CMK (cell line): ENCODE results near the gene DTX4.

Experiments used
- DNase-seq: peaks from one replicate; pipeline ENCODE4 v3.0.0-alpha.2; 2010; ENCODE audit warnings: low read depth

DTX4 gene

DNA sequence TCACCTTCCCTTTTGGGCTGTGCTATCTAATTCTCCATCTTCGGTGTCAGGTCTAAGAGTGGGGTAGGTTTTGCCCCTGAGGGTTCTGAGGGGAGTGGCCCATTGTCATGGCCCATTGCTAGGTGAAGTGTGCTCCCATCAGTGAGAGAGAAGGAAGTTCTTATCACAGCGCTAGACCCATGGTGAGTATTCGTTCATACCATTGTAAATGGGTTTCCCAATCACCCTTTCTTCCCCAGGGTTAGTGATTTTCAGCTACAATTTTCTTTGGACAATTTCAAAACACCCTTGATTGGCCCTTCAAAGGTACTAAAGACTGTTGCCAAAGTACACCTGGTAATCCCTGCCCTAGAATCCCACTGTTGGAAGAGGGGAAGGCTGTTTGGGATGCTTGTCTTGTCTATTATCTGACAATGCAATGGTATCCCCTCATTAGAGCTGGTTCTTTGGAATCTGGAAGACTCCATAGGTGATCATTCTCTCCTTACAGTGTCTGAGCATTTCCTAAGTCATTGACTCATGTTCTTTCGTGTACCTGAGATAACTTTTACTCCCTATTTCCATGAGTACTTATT, 20.6 kb downstream of the DTX4 start:
- DNase-seq: no peak

DNA sequence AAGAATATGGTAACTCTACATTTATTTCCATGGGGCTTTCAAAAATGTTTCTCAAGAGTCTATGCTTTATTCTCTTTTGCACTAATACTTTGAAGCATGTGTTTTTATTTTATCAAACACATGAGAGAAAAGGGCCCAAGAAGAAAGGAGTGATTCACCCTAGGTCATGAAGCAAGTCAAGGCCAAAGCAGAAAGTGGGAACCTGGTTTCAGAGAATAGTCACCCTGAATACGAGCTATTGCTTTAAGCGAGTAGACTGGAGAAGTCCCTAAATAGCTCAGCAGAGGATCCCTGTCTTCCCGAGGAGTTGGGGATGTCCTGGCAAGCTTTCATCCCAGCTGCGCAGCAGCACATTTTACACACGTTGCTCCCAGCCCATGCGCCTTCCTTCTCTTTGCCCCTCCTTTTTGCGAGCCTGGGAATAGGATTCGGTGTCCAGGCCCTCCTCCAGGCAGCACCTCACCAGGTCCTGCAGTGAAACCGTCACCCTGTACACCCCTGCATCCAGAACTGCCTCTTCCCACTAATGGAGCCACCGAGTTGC, 21.7 kb downstream of the DTX4 start:
- no peak for DNase-seq

DNA sequence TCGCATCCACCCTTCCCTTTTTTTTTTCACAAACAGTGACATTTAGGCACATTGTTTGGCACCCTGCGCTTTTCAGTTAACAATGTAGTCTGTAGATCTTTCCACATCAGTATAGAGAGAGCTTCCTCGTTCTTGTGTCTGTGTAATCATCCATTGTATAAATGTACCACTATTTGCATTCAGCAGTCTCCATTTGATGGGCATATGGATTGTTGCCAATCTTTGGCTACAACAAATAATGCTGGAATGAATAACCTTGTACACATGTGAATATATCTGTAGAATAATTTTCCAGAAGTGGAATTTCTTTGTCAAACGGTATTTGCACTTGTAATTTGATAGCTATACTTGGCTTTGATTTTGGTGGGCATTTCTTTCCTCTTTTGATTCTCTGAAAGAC, 23.7 kb downstream of the DTX4 start:
- DNase-seq: no peak

DNA sequence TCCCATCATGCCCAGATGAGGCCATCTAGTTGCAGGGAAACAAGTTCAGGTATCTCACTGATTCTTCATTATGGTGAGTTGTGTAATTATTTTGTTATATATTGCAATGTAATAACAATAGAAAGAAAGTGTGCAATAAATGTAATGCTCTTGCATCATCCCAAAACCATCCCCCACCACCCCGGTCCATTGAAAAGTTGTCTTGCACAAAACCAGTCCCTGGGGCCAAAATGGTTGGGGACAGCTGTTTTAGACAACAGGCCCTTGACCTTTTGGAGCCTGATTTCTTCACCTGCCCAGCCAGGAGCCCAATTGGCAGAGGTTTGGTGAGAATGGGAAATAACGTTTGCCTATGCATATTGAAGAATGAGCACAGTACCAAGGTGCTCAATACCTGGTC, 24.8 kb downstream of the DTX4 start:
- DNase-seq: no peak

DNA sequence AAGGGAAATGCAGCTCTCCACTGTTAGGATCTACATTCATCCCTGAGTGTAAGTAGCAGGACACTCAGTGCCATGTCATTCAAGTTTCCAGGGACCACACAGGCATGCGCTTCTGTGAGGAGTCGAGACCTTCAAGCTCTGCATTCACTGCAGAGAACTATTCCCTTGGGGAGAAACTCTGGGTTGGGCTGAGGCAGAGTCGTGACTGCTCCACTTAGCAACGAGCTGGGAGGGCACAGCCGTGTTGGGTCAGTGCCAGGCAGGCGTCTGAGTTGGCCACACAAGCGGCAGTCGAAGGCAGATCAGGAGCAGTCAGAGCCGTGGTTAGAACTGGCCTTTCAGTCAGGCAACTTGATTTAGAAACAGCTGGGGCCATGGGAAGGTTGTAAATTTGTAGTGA, 26.1 kb downstream of the DTX4 start:
- DNase-seq: no peak

DNA sequence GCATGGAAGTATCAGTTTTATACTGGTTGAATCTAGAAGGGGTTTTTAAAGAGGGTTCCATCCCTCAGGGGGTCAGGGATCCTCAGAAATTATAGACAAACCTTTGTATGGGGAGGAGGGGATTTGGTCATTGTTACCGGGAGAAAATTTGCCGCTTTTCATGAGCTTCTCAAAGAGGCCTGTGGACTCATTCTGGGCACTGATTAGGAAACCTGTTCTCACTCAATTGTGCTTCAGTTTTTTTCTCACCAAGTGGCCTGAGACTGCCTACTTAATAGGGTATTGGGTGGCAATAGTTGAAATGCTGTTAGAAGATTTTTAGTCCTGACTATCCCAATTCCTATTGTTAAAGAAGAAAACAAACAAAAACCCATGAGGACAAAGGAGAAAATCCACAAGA, 26.8 kb downstream of the DTX4 start:
- DNase-seq: no peak

DNA sequence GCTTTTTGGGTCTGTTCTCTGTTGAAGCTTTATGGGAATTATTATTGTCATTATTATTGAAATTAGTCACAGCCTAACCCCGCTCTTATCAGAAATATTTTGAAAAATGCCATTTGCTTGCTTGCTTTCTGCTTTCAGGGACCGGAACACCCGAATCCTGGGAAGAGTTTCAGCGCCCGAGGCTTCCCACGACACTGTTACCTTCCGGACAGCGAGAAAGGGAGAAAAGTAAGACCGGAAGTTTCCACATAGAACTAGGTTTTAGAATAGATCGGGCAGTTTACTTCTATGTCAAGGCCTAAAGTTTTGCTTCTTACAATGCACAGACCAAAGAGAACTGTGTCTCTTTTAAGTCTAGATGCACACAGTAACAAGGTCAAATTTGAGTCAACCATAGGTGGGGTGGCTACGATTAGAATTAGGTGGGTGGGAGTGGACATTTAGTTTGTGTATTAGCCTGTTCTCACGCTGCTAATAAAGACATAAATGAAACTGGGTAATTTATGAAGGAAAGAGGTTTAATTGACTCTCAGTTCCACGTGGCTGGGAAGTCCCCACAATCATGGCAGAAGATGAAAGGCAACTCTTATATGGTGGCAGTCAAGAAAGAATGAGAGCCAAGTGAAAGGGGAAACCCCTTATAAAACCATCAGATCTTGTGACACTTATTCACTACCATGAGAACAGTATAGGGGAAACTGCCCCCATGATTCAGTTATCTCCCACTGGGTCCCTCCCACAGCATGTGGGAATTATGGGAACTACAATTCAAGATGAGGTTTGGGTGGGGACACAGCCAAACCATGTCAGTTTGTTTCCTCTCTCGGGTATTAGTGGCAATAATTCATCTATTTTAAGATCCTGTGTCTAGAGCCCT, 27.9 kb downstream of the DTX4 start:
- DNase-seq: no peak

DNA sequence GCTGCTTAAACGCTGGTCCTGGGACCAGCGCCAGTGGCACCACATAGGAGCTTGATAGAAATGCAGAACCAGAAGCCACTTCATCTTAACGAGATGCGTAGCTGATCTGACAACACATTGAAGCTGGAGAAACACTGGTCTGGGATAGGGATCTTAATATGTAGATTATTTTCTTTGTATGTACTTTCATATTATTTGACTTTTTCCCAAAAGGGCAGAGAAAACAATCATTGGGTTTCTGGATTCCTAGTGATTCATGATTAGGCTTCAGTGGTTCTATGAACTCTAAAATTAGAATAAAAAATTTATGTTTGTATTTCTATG, 28.5 kb downstream of the DTX4 start:
- DNase-seq: no peak

DNA sequence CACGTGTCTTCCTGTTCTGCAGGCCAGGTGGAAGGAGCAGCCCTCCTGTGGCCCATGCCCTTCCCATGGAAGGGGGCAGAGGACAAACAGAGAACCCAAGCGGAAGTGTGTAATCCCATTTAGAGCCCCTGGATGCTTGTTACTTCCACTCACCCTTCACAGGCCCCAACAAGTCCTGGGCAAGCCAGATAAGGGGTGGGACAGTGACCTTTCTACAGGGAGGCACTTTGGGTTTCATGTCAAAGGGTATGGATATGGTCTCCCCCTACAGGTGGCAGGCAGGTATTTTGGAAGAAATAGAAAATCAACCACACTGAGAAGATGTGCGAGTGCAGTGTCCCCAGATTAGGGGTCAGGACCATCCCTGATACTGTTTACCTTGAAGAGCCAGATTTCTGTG, 29.4 kb downstream of the DTX4 start:
- DNase-seq: no peak

DNA sequence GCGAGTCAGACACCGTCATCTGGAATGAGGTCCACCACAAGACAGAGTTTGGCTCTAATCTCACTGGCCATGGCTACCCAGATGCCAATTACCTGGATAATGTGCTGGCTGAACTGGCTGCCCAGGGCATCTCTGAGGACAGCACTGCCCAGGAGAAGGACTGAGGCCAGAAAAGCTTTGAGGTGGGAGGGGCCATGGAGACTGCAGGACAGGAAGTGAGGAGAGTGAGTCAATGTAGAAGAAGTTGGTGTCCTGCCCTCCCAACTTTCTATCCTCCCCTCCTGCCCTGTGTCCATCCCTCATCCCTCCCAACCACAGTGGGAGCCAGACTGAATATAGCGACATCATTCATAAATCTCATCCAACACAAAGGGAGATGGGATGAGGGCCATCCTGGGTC, 32.8 kb downstream of the DTX4 start:
- no peak for DNase-seq

DNA sequence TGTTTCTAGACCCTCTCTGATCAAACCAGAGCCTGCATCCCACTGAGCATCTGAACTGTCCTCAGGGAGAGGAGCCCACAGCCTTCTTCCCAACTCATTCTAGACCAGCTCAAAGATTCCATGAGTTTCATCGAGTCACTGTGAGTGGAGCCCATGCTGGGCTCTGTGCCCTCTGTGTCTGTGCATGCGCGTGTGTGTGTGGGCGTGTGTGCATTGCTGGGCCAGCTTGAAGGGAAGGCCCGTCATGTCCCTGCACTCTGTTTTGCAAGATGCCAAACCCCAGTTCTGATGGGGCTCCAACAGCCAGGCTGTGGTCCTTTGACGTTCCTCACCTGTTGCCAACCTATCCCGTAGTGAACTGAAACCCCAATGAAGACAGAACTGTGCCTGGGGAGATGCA, 33.7 kb downstream of the DTX4 start:
- DNase-seq: no peak

DNA sequence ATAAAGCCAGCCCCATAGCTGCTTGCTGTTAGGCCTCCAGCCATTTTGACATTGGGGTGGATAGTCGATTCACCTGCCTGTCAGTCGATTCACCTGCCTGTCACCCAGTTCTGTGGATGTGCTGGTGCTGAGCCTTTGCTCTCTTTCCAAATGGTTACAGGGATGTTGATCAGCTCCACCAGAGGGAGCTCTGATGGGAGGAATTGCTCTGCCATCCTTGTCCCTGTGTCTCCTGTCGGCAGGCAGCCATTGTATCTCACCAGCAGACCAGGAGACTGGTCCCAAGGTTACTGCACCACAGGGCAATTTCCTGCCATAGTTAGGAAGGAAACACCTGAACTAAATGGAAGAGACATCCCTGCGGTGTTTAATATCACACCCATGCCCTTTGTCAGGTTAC, 34.7 kb downstream of the DTX4 start:
- DNase-seq: no peak

DNA sequence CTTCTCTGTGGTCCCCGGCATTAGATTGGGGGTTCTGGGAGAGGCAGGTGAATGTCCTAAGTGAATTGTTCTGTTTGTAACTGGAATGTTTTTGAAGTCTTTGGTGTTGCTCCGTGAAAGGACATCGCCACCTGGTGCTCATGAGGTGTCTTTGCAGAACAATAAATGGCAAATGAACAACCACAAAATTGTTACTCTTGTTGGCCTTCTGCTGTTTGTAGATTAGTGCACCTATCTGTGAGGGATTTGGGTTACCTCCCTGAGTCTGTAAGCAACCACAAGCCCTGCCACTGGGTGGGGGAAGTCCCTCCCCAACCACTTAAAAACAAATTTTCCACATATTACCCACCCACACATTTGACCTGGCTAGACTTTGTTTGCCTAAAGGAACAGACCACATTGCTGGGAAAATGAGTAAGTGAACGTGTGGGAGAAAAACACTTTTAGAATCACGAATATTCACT, 36.1 kb downstream of the DTX4 start:
- peak; percentile 9 for DNase-seq

DNA sequence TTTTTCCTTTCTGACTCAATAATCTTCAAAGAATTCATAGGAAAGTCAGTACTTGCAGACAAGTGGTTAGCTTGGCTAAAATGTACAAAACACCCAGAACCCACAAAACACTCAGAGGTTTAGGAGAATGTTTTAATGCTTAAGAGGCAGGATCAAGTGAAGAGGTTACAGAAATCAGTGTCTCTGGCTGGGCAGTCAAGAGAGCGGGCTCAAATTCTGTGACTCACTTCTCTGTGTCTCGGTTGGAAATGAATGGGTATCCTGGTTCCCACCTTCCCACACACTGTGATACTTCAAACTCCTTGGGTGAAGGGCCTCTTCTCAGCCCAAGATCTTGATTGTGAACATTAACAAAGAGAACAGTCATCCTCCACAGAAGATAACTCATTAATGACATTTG, 37.0 kb downstream of the DTX4 start:
- DNase-seq: no peak

DNA sequence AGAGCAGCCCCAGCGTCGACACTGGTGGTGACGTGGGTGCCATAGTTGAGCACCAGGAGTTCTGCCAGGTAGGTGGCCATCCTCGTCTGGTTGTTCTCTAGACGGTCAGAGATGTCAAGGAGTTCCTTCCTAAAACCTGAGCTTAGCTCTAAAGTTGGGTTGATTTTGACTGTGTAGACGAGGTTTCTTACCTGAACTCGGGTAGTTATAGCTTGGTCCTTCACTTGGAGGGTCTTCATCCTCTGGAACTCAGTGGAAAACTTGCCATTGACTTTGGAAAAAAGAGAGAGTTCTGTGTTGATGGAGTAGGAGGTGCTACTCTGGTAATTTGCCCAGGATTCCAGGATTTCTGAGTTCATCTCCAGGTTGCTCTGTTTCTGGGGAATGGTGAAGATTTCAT, 40.3 kb downstream of the DTX4 start:
- no peak for DNase-seq

DNA sequence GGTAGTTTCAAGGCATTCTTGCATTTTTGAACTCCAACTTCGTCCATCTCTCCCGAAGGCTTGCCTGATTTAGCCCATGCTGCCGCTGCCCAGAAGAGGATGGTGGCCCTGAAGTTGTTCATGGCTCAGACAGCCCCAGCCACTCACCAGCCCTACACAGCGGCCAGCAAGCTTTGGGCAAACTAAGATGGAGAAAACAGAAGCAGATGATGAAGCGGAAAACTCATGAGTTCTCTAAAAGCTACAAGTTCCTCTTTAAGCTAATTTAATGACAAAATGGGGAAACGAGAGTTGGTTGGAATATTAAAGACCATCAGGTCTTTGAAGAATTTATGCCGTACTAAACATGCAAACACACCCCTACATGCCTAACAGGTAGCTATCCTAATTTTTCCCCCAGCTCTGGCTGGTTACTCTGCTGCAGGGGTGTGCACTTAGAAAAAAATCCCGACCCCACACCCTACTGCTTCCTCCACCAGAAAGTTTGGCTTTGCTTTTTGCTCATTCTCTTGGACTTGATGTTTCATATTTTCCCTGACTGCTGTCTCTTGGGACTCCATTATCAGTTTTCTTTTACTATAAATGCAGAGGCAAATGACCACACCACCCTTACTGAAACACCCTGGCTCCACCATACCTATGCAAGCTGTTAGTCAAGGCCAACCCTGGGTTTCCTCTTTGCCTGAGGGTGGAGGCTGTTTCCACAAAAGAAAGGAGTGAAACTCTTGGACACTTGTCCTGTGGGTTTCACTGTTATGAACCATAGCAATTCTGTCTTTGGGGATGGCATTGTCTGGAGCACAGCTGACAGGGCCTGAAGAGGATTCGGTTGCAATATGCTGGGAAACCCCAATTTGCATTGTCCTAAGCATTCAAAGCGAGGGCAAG, 41.1 kb downstream of the DTX4 start, which contains the start of gene MPEG1:
TSS of gene MPEG1 (minus strand) at position 184 of the 888 bp plus-strand sequence. CDS start at position 122, 62 bp downstream.
- no peak for DNase-seq

DNA sequence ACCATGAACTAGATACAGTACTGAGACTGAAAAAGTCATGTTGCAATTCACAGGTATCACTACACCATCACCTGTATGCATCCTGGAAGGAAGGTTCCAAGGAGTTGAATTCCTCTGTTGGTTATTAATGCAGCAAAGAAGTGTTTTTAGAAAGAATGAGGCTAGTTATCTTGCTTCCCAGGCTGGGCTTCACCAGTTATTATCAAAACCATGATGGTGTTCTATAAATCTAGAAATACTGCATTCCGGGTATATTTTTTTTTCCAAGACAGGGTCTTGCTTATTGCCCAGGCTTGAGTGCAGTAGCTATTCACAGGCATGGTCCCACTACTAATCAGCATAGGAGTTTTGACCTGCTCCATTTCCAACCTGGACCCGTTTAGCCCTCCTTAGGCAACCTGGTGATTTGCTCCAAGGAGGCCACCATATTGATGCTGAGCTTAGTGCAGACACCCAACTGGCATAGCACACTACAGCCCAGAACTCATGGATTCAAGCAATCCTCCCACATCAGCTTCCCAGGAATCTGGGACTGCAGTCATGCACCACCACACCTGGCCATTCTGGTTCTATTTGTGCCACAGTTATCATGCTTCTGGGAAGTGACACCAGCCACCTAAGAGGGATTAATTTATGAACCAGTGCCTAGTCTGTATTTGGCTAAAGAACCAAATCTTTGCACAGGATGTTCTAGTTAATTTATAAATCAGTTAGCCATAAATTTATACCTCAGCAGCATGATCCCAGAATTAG, 42.4 kb downstream of the DTX4 start:
- DNase-seq: no peak

DNA sequence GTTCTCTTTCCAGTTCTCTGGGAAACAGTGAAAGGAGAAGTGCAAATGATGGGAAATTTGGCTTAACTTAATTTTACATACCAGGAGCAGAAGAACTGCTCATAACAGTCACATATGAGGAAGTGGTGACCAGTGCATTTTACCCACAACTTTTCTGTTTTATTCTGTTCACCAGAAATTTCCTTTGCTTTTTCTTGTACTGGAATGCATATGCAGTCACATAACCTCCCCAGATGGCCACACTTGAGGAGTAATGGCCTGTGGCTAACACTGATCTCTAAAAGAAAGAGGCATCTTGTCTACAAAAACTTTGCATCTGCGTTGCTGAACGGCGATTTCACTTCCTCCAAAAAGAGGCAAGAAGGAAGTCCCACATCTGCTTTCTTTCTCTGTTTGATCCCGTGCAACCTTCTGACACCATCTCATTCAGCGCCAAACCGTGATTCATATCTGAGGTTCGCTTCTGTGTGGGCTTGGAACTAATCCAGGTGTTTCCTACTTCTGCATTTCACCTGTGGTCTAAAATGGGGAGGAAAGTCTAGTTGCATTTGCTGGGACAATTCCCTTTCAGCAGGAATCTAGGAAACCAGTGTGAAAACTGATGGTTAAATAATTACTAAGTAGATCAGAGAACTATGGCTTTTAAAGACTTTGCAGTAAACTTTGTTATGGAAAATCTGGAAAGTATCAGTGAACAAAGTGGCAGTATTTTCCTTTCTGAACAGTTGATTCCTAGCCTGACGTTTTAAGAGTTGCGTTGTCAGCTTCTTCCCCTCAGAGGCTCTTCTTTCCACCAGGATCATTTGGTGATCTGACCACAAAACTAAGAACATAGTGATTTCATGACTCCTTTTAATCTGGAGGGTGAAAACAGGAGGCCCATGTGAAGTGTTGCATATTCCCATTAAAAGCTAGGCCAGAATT, 45.0 kb downstream of the DTX4 start:
- no peak for DNase-seq

DNA sequence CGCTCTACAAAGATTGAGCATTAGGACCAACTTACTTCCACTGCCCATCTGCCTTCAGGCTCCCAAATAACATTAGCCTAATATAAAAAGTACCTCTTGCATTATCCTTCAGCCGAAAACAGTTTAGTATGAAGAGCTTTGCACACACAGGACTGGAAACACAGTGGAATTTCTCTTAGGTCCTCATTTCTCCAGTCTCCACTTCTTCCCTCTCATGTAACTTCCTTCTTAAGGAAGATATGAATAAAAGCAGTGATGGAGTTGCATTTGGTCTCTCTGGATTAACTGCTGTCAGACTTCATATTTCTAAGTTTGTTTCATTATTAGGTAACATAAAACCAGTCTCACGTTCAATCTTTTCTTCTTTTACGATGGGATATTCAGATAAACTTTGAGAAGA, 46.4 kb downstream of the DTX4 start:
- DNase-seq: no peak

DNA sequence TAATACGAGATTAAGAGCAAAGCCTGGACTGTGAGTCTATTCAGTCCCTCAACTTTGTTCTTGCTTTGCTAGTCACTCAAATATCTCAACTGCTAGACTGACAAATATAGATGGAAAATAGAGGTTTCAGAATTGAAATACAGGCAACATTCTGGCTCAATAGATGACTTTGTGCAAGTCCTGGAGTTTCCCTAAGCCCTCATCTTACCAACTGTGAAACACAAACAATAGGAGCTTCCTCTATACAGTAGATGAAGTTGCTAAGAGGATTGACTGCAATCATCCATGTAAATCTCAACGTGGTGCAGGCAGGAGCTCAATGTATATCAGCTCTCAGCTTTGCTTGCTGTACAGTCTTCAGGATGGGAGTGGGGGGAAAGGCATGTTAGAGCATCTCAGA, 47.0 kb downstream of the DTX4 start:
- DNase-seq: no peak

DNA sequence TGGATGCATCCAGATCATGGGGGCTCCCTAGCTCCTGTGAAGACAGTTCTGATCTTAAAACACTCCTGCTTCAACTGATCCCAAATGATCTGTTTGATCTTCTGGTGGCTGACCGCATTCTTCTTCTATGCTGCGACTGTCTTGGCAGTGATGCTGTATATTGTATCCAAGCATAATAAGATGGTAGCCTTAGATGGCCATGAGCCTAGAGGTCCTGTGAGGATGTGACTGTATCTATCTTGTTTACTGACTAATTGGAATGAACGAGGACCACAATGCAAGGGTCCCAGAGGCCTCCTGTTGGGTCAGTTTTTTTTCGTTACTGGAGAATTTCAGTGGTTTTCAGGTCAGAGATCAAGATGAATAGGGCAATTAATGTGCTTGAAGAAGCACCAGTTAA, 47.9 kb downstream of the DTX4 start:
- DNase-seq: no peak
